Choroid plexus epithelial cell (primary cell): ENCODE measurements around the gene ASB8.

Source experiments
- DNase-seq: peaks from one replicate; pipeline ENCODE4 v3.0.0-alpha.2; 2010; ENCODE audit warnings: low read depth
- H3K4me3 ChIP-seq: 2 replicates; pipeline ENCODE4 v1.5.1; 2011; ENCODE audit warnings: low read depth, mild to moderate bottlenecking, control low read depth, low read length, moderate library complexity
- TF ChIP-seq, protein P1 (sequence below): conservative IDR thresholded peaks from 2 replicates; pipeline ENCODE4 v1.5.1; 2011; ENCODE audit warnings: low read depth, mild to moderate bottlenecking, control low read depth, inconsistent platforms, low read length, moderate library complexity

The ASB8 gene

DNA sequence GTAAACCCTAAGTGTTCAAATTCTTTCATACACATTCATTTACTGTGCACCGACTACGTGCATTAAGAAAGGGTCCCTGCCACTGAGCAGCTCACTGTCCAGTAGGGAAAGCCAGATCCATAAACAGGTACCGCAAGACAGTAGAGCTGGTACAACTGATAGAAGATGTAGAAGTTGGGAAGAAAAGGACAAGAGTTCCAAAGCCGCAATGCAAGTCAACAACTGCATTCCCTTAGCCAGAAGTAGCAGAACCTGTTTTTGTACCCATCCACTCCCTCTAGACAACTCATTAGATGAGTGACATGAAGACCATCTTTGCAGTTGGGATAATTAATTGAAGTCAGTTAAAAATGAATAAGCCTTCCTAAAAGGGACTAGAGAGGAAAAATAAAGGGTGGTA, 52.8 kb downstream of the ASB8 start:
- H3K4me3 ChIP-seq: peak overlapping the region; percentile 26
- TF ChIP-seq, protein P1, sequence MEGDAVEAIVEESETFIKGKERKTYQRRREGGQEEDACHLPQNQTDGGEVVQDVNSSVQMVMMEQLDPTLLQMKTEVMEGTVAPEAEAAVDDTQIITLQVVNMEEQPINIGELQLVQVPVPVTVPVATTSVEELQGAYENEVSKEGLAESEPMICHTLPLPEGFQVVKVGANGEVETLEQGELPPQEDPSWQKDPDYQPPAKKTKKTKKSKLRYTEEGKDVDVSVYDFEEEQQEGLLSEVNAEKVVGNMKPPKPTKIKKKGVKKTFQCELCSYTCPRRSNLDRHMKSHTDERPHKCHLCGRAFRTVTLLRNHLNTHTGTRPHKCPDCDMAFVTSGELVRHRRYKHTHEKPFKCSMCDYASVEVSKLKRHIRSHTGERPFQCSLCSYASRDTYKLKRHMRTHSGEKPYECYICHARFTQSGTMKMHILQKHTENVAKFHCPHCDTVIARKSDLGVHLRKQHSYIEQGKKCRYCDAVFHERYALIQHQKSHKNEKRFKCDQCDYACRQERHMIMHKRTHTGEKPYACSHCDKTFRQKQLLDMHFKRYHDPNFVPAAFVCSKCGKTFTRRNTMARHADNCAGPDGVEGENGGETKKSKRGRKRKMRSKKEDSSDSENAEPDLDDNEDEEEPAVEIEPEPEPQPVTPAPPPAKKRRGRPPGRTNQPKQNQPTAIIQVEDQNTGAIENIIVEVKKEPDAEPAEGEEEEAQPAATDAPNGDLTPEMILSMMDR: no peak
- no peak for DNase-seq
